ENCODE measurements around the gene CRTAP.

- TF ChIP-seq POLR2A (IDR thresholded peaks at IDR 0.05) (no peak), EP300 (IDR thresholded peaks at IDR 0.05) (no peak), CTCF (IDR thresholded peaks at IDR 0.05) (no peak)
Observed at GRCh38 chr3:33075995-33076394, 37.8 kb upstream of the CRTAP start.

Data from sigmoid colon (tissue), 4 donors.